ENCODE data around the gene PPP4R3B. TPM values are rescaled to one million over a fixed set of nuclear protein-coding genes. Genes with fewer than 3 reads are reported as not detected.

Gene PPP4R3B
- total RNA-seq (2014; rRNA removed; shearing (Covaris generic)) (42.3 and 44.9 TPM in 2 replicates), total RNA-seq (2022) (68.4 and 70.2 TPM in 2 replicates), Bru-seq, nascent RNA (percentile 87 among the genes with signal in this experiment), BruChase-seq, experiment 1, labeled RNA remaining after a 6-hour chase (percentile 91 among the genes with signal in this experiment), BruChase-seq, experiment 2, labeled RNA remaining after a 2-hour chase (percentile 92 among the genes with signal in this experiment)
- long read RNA-seq, full-length matches to known transcripts, result 58 of 185 reads
- long read RNA-seq, partial matches to known transcripts, result 67 of 185 reads
- long read RNA-seq, other reads (novel, unspliced or antisense), result 60 of 185 reads

DNA sequence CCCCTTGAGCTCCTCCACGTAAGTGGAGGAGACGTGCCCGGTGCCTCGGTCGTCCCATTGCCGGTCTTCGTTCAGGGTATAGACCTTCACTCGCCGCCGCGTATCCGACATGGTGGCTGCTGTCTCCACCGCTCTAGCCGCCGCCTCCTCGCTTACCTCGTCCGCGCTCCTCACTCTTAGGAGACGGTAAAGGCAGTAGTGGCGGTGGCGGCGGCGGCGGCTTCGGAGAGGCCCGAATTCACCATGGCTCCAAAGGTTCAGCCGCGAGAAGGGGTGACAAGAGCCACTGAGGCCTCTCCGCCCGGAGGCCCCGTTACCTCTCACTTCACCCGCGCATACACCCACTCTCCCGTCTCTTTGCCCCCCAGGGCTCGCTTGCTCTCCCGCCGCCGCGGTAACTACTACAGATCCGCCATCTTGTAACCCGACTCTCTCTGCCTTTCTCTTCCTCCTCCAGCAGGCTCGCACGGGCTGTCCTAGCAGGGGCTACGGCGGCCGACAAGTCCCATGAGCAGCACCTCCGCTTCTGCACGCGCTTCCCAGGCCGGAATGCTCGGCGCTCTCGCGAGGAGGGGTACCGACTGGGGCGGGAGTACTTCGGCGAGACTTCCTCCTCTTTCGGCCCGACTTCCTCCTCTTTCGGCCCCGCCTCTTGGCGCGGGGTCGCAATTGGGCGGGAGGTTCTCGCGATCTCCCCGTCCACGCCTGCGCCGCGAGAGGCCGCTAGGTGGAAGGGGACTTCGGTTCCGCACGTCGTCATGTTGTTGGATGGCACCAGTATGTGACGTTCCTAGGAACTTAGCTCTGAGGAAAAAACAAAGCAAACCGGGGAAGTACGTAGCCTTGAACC lies at the start of gene PPP4R3B:
PPP4R3B (minus strand) TSS at position 448 of the 850 bp plus-strand sequence; CDS start at position 111, 337 bp downstream.
- TF ChIP-seq EZH2phosphoT487 (IDR thresholded peaks at IDR 0.05; ENCODE audit: borderline replicate concordance, low read depth, low read length), result no peak
- TF ChIP-seq, protein P1, sequence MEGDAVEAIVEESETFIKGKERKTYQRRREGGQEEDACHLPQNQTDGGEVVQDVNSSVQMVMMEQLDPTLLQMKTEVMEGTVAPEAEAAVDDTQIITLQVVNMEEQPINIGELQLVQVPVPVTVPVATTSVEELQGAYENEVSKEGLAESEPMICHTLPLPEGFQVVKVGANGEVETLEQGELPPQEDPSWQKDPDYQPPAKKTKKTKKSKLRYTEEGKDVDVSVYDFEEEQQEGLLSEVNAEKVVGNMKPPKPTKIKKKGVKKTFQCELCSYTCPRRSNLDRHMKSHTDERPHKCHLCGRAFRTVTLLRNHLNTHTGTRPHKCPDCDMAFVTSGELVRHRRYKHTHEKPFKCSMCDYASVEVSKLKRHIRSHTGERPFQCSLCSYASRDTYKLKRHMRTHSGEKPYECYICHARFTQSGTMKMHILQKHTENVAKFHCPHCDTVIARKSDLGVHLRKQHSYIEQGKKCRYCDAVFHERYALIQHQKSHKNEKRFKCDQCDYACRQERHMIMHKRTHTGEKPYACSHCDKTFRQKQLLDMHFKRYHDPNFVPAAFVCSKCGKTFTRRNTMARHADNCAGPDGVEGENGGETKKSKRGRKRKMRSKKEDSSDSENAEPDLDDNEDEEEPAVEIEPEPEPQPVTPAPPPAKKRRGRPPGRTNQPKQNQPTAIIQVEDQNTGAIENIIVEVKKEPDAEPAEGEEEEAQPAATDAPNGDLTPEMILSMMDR (conservative IDR thresholded peaks at IDR 0.05; ENCODE audit: low read length), result 0 out of 2 replicates have a peak, but pooled peaks have one; percentile 20
- no TSS peak for BruUV-seq (replicated peaks)

DNA sequence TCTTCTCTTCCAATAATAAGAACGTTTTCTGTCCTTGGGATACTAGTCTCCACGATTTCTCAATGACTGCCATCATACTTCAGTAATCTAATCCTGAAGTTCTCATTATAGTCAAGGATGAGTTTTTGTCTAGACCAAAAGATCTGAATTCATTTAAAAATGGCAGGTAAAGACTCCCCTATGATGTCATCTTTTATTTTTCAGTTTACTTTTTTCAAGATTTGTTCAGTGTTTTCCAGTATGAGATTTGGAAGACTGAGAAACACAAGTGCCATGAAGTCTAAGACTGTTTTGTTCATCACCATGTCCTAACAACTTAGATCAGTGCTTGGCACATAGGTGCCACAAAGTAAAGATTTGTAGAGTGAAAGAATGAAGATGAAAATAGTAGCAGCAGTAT lies 35.8 kb upstream of the PPP4R3B start:
- POLR2A ChIA-PET, result no interaction called here
- no peaks in the 10 kb centered on the region for H3K4me1 ChIP-seq (ENCODE audit: insufficient read depth, low read length, poor library complexity, severe bottlenecking)
- H3K36me3 ChIP-seq (ENCODE audit: insufficient read depth, low read length), result peaks cover 81% of the 10 kb centered on the region

More for the DNA sequence above, at the start of gene PPP4R3B:
- Histone ChIP-seq H4K20me1 (ENCODE audit: insufficient read depth, low read length) (peaks cover 37% of the 10 kb centered on the region), H3K9me3 (ENCODE audit: low read length) (no peaks in the 10 kb centered on the region), H3K4me3 (ENCODE audit: low read depth, low read length, poor library complexity, severe bottlenecking) (peak within 1 kb of the TSS; percentile 96), H3K4me2 (ENCODE audit: low read length) (peak within 1 kb of the TSS; percentile 96), H3K36me3 (ENCODE audit: insufficient read depth, low read length) (peaks cover 62% of the 10 kb centered on the region), H3K9me2 (ENCODE audit: insufficient read depth, low read length) (no peaks in the 10 kb centered on the region), H3K79me2 (ENCODE audit: insufficient read depth, low read depth, low read length) (peaks cover 82% of the 10 kb centered on the region), H3K4me1 (ENCODE audit: insufficient read depth, low read length, poor library complexity, severe bottlenecking) (peaks cover 27% of the 10 kb centered on the region), H3K27ac (ENCODE audit: low read depth, low read length, poor library complexity, severe bottlenecking) (peak within 1 kb of the TSS; percentile 77), H2AFZ (ENCODE audit: low read length) (peak within 1 kb of the TSS; percentile 57; the same call in 1 of the 2 replicates)
- CTCF ChIA-PET (ENCODE audit: unreplicated experiment), result no interaction called here
- POLR2A ChIA-PET, result interaction anchor here (0.7 to 1.3 kb wide), 8 partner anchors 9 to 517 kb away, joined by 3 to 5 read pairs (median 4); partner anchors contain the start of gene CFAP36
- intact Hi-C loops (cut with micrococcal nuclease; ENCODE audit: unreplicated experiment), result loop anchor here (1.0 to 2.0 kb wide), 2 partner anchors 199 to 348 kb away; partner anchors contain the start of genes CCDC88A and MTIF2
- DNase-seq (ENCODE audit: low spot score), result peak; percentile 99

More for the DNA sequence above, 35.8 kb upstream of the PPP4R3B start:
- H3K9me2 ChIP-seq (ENCODE audit: insufficient read depth, low read length), result no peaks in the 10 kb centered on the region
- H3K4me2 ChIP-seq (ENCODE audit: low read length), result no peak overlapping the region
- H4K20me1 ChIP-seq (ENCODE audit: insufficient read depth, low read length), result no peaks in the 10 kb centered on the region
- H3K79me2 ChIP-seq (ENCODE audit: insufficient read depth, low read depth, low read length), result no peaks in the 10 kb centered on the region
- DNase-seq (ENCODE audit: low spot score), result no peak
- BruUV-seq (replicated peaks), result no TSS peak
- no peak overlapping the region for H3K27ac ChIP-seq (ENCODE audit: low read depth, low read length, poor library complexity, severe bottlenecking)
- no peak for TF ChIP-seq EZH2phosphoT487 (IDR thresholded peaks at IDR 0.05; ENCODE audit: borderline replicate concordance, low read depth, low read length)
- TF ChIP-seq, protein P1 (conservative IDR thresholded peaks at IDR 0.05; ENCODE audit: low read length), result no peak
- intact Hi-C loops (cut with micrococcal nuclease; ENCODE audit: unreplicated experiment), result no loop called here
- no peak overlapping the region for H2AFZ ChIP-seq (ENCODE audit: low read length)
- H3K4me3 ChIP-seq (ENCODE audit: low read depth, low read length, poor library complexity, severe bottlenecking), result no peak overlapping the region
- CTCF ChIA-PET (ENCODE audit: unreplicated experiment), result no interaction called here
- H3K9me3 ChIP-seq (ENCODE audit: low read length), result no peaks in the 10 kb centered on the region

Measured in OCI-LY7 (cell line).